IMR-90 (cell line): ENCODE results near the gene ACOD1. TPM values are rescaled to one million over a fixed set of nuclear protein-coding genes. Genes with fewer than 3 reads are reported as not detected.

Experiments
- ATAC-seq: fragments of 200-7000 bp; cut with Tn5 transposase; 2 replicates; pipeline ENCODE4 v1.9.1; 2020; ENCODE audit warnings: low read depth, mild to moderate bottlenecking, moderate library complexity
- BruUV-seq: library from RNA; stranded (reverse); fragments of 400-500 nt; replicated peaks from 2 replicates; lab custom pipeline; 2021; lab: Mats Ljungman, UMichigan
- CTCF ChIA-PET: fragments of 300-600 bp; formaldehyde crosslinking; extraction: SDS; loops from one replicate; lab custom pipeline; 2021; ENCODE audit warnings: antibody characterized with exemption; lab: Yijun Ruan, JAX
- POLR2A ChIA-PET: fragments of 300-600 bp; sonication (Branson Sonifier 250); formaldehyde crosslinking; loops from one replicate; lab custom pipeline; 2022; ENCODE audit warnings: antibody characterized with exemption; ENCODE audit not compliant: unreplicated experiment; lab: Charles Lee
- DNase-seq: peaks from one replicate; pipeline ENCODE4 v3.0.0; 2013
- H2AFZ ChIP-seq: replicated peaks from 2 replicates; pipeline ENCODE3; 2013; ENCODE audit warnings: low read length, mild to moderate bottlenecking; ENCODE audit not compliant: poor library complexity
- H2AK5ac ChIP-seq: 2 replicates; pipeline ENCODE4 v1.6.1; 2013; ENCODE audit warnings: low read depth, low read length, inconsistent platforms
- H2AK9ac ChIP-seq: replicated peaks from 2 replicates; pipeline ENCODE3; 2013; ENCODE audit warnings: mild to moderate bottlenecking, low read depth, low read length, moderate library complexity; ENCODE audit not compliant: poor library complexity
- H2BK120ac ChIP-seq: 2 replicates; pipeline ENCODE4 v1.6.1; 2013; ENCODE audit warnings: low read depth, low read length, inconsistent platforms
- H2BK15ac ChIP-seq: 3 replicates; pipeline ENCODE4 v1.6.1; 2013; ENCODE audit warnings: low read depth, low read length, inconsistent platforms
- H2BK20ac ChIP-seq: 2 replicates; pipeline ENCODE4 v1.6.1; 2013; ENCODE audit warnings: low read depth, mild to moderate bottlenecking, inconsistent platforms, low read length, moderate library complexity
- H2BK5ac ChIP-seq: 2 replicates; pipeline ENCODE4 v1.6.1; 2013; ENCODE audit warnings: mild to moderate bottlenecking, low read depth, low read length, inconsistent platforms; ENCODE audit not compliant: poor library complexity, severe bottlenecking
- H3K14ac ChIP-seq: replicated peaks from 2 replicates; pipeline ENCODE4 v1.6.1; 2013; ENCODE audit warnings: low read depth, low read length, inconsistent platforms
- H3K18ac ChIP-seq: 2 replicates; pipeline ENCODE4 v1.6.1; 2013; ENCODE audit warnings: low read depth, low read length, control low read depth
- H3K23ac ChIP-seq: 2 replicates; pipeline ENCODE4 v1.6.1; 2013; ENCODE audit warnings: low read depth, low read length, inconsistent platforms
- H3K27ac ChIP-seq: 2 replicates; pipeline ENCODE4 v1.5.1; 2013; ENCODE audit warnings: mild to moderate bottlenecking, control low read depth, low read length; ENCODE audit not compliant: insufficient read depth
- H3K27me3 ChIP-seq: 2 replicates; pipeline ENCODE4 v1.6.1; 2013; ENCODE audit warnings: low read length; ENCODE audit not compliant: control insufficient read depth, insufficient read depth
- H3K36me3 ChIP-seq: 2 replicates; pipeline ENCODE4 v1.6.1; 2013; ENCODE audit warnings: low read length, mixed read lengths; ENCODE audit not compliant: control insufficient read depth, insufficient read depth
- H3K4ac ChIP-seq: 2 replicates; pipeline ENCODE4 v1.6.1; 2013; ENCODE audit warnings: low read depth, low read length, inconsistent platforms
- H3K4me1 ChIP-seq: 2 replicates; pipeline ENCODE4 v1.6.1; 2013; ENCODE audit warnings: low read length, mixed read lengths; ENCODE audit not compliant: control insufficient read depth, insufficient read depth
- H3K4me2 ChIP-seq: 2 replicates; pipeline ENCODE4 v1.6.1; 2013; ENCODE audit warnings: low read depth, mild to moderate bottlenecking, control low read depth, low read length, moderate library complexity
- H3K4me3 ChIP-seq: 2 replicates; pipeline ENCODE4 v1.5.1; 2013; ENCODE audit warnings: low read depth, mild to moderate bottlenecking, control low read depth, low read length, moderate library complexity; ENCODE audit not compliant: insufficient read depth
- H3K56ac ChIP-seq: 2 replicates; pipeline ENCODE4 v1.6.1; 2013; ENCODE audit warnings: low read length, inconsistent platforms; ENCODE audit not compliant: insufficient read depth; ENCODE audit errors: extremely low read depth
- H3K79me1 ChIP-seq, 2 experiments: 2 replicates each; pipeline ENCODE4 v1.6.1; 2013; ENCODE audit warnings: low read length in 2 of 2, inconsistent platforms in 1 of 2, low read depth in 1 of 2
- H3K9ac ChIP-seq: 2 replicates; pipeline ENCODE4 v1.6.1; 2013; ENCODE audit warnings: low read depth, low read length, control low read depth
- H3K9me1 ChIP-seq: 2 replicates; pipeline ENCODE4 v1.6.1; 2013; ENCODE audit warnings: low read length, inconsistent platforms; ENCODE audit not compliant: insufficient read depth
- H3K9me3 ChIP-seq: 2 replicates; pipeline ENCODE4 v1.6.1; 2013; ENCODE audit warnings: low read length; ENCODE audit not compliant: control insufficient read depth, insufficient read depth
- H4K20me1 ChIP-seq: 2 replicates; pipeline ENCODE4 v1.6.1; 2013; ENCODE audit warnings: low read length, inconsistent platforms; ENCODE audit not compliant: insufficient read depth
- H4K5ac ChIP-seq: 2 replicates; pipeline ENCODE4 v1.6.1; 2013; ENCODE audit warnings: mild to moderate bottlenecking, low read depth, low read length, control low read depth
- H4K8ac ChIP-seq, 2 experiments: 2 replicates each; pipeline ENCODE4 v1.6.1; 2013; ENCODE audit warnings: low read depth in 2 of 2, low read length in 2 of 2, control low read depth in 1 of 2, inconsistent platforms in 1 of 2
- H4K91ac ChIP-seq: 2 replicates; pipeline ENCODE4 v1.6.1; 2013; ENCODE audit warnings: low read depth, low read length, inconsistent platforms; ENCODE audit not compliant: insufficient read depth
- MAFK ChIP-seq: IDR thresholded peaks from 2 replicates; pipeline ENCODE4 v1.6.1; 2012; ENCODE audit warnings: low read depth, low read length, improper control_type of control experiment
- RCOR1 ChIP-seq: IDR thresholded peaks from 2 replicates; pipeline ENCODE4 v1.6.1; 2012; ENCODE audit warnings: mild to moderate bottlenecking, low read length, improper control_type of control experiment; ENCODE audit not compliant: insufficient replicate concordance
- WGBS, 2 experiments: methylation state at CpG; one replicate each; pipeline versions ENCODE4 v1.1.5 to v1.1.7; 2013; ENCODE audit warnings: missing lambda C conversion rate in 2 of 2; ENCODE audit not compliant: insufficient read length in 1 of 2; ENCODE audit errors: extremely low coverage in 2 of 2; 5-methylcytosine and 5-hydroxymethylcytosine counted together
- dilution Hi-C: fragments of 300-500 bp; cut with HindIII; formaldehyde crosslinking; loops from one replicate; pipeline ENCODE4 v1.14.3; 2018; ENCODE audit warnings: low sequenced_read_pairs; ENCODE audit not compliant: unreplicated experiment
- in situ Hi-C: fragments of 300-500 bp; cut with MboI; formaldehyde crosslinking; loops from 3 replicates; pipeline ENCODE4 v1.14.3; 2019; ENCODE audit warnings: low sequenced_read_pairs, inconsistent platforms, mixed read lengths
- intact Hi-C: fragments of 100-400 bp; cut with micrococcal nuclease; formaldehyde crosslinking; loops from 2 replicates; pipeline ENCODE4 v1.10.0; 2022
- polyA plus RNA-seq, 3 experiments: library from polyadenylated mRNA; depleted of rRNA; stranded (reverse); fragments of >200 nt; gene quantifications; 2 replicates each; pipeline ENCODE4 v1.2.3, GENCODE V29; 2012; ENCODE audit warnings: low replicate concordance in 1 of 3
- total RNA-seq: library from RNA; depleted of rRNA; stranded (reverse); fragments of >200 nt; gene quantifications from 2 replicates; pipeline ENCODE4 v1.2.3, GENCODE V29; 2012

ACOD1 gene
- total and polyA plus RNA-seq, 2 of the 4 experiments (the other 2 are of a cell fraction): not detected

GRCh38 chr13:76965759-76966421, 17.6 kb downstream of the ACOD1 start:
- WGBS, 2 experiments: no CpG with 5 or more reads among the region's 6 CpGs
- no peak for TF ChIP-seq RCOR1
- peak; percentile 92 for TF ChIP-seq MAFK

More at GRCh38 chr13:76965759-76966421, 17.6 kb downstream of the ACOD1 start:
- no peak overlapping the region for H2BK5ac ChIP-seq
- H4K91ac ChIP-seq: no peak overlapping the region
- no peaks in the 10 kb centered on the region for H4K20me1 ChIP-seq
- no peak overlapping the region for H2AK9ac ChIP-seq
- H3K4me1 ChIP-seq: peaks cover 1% of the 10 kb centered on the region; the same call in 1 of the 2 replicates
- no peak overlapping the region for H3K56ac ChIP-seq
- H3K23ac ChIP-seq: no peak overlapping the region
- H3K79me1 ChIP-seq: no peaks in the 10 kb centered on the region
- H3K27ac ChIP-seq: no peak overlapping the region
- dilution Hi-C loops: no loop called here
- H4K5ac ChIP-seq: no peak overlapping the region
- in situ Hi-C loops: no loop called here
- no peak overlapping the region for H2BK15ac ChIP-seq
- H3K9me1 ChIP-seq: no peaks in the 10 kb centered on the region
- H2BK20ac ChIP-seq: no peak overlapping the region
- H3K4me3 ChIP-seq: no peak overlapping the region
- no peak overlapping the region for H2AK5ac ChIP-seq
- H2BK120ac ChIP-seq: no peak overlapping the region
- H3K27me3 ChIP-seq: peaks cover 4% of the 10 kb centered on the region
- H3K9me3 ChIP-seq: no peaks in the 10 kb centered on the region
- H4K8ac ChIP-seq: no peak overlapping the region
- H3K14ac ChIP-seq: no peak overlapping the region
- H3K9ac ChIP-seq: no peak overlapping the region
- no peak overlapping the region for H3K4ac ChIP-seq
- no peak overlapping the region for H2AFZ ChIP-seq
- no peaks in the 10 kb centered on the region for H3K36me3 ChIP-seq
- no TSS peak for BruUV-seq
- DNase-seq (peak; percentile 61), ATAC-seq (peak; percentile 89)
- intact Hi-C loops: no loop called here
- ChIA-PET POLR2A (no interaction called here), CTCF (no interaction called here)
- H3K4me2 ChIP-seq: peak overlapping the region; percentile 32; the same call in 1 of the 2 replicates
- H3K18ac ChIP-seq: no peak overlapping the region
